GM20431 (cell line): Measurements from ENCODE around the gene MICU2.

Experiments
- in situ Hi-C: fragments of 300-500 bp; cut with MseI, MboI; formaldehyde crosslinking; loops from one replicate; pipeline ENCODE4 v1.15.0; 2020; ENCODE audit warnings: low sequenced_read_pairs; ENCODE audit not compliant: unreplicated experiment

The MICU2 gene

GRCh38 chr13:21550918-21551317 lies 53.1 kb downstream of the MICU2 start:
- in situ Hi-C loops: no loop called here

GRCh38 chr13:21549633-21550032 lies 54.3 kb downstream of the MICU2 start:
- in situ Hi-C loops: no loop called here

- in situ Hi-C loops: no loop called here
Measured at GRCh38 chr13:21548577-21548976, 55.4 kb downstream of the MICU2 start.

- in situ Hi-C loops: no loop called here
Measured at GRCh38 chr13:21546372-21546771, 57.6 kb downstream of the MICU2 start.

- in situ Hi-C loops: no loop called here
Measured at GRCh38 chr13:21544515-21544914, 59.5 kb downstream of the MICU2 start.

- in situ Hi-C loops: no loop called here
Measured at GRCh38 chr13:21542563-21542962, 61.4 kb downstream of the MICU2 start.

GRCh38 chr13:21541980-21542379 lies 62.0 kb downstream of the MICU2 start:
- in situ Hi-C loops: no loop called here

GRCh38 chr13:21541271-21541670 lies 62.7 kb downstream of the MICU2 start:
- in situ Hi-C loops: no loop called here

- in situ Hi-C loops: no loop called here
Measured at GRCh38 chr13:21539687-21540086, 64.3 kb downstream of the MICU2 start.

- in situ Hi-C loops: no loop called here
Measured at GRCh38 chr13:21538753-21539152, 65.2 kb downstream of the MICU2 start.

- in situ Hi-C loops: no loop called here
Measured at GRCh38 chr13:21538280-21538679, 65.7 kb downstream of the MICU2 start.

- in situ Hi-C loops: no loop called here
Measured at GRCh38 chr13:21537105-21537504, 66.9 kb downstream of the MICU2 start.

- in situ Hi-C loops: no loop called here
Measured at GRCh38 chr13:21534760-21535159, 69.2 kb downstream of the MICU2 start.

GRCh38 chr13:21531455-21531854 lies 72.5 kb downstream of the MICU2 start:
- in situ Hi-C loops: no loop called here

- in situ Hi-C loops: no loop called here
Measured at GRCh38 chr13:21530656-21531055, 73.3 kb downstream of the MICU2 start.

- in situ Hi-C loops: no loop called here
Measured at GRCh38 chr13:21529146-21529893, 74.7 kb downstream of the MICU2 start.

GRCh38 chr13:21528616-21529015 lies 75.4 kb downstream of the MICU2 start:
- in situ Hi-C loops: no loop called here

GRCh38 chr13:21526707-21527540 lies 77.0 kb downstream of the MICU2 start:
- in situ Hi-C loops: no loop called here

GRCh38 chr13:21522847-21523246 lies 81.1 kb downstream of the MICU2 start:
- in situ Hi-C loops: no loop called here

- in situ Hi-C loops: no loop called here
Measured at GRCh38 chr13:21522130-21522529, 81.8 kb downstream of the MICU2 start.

GRCh38 chr13:21518617-21519144 lies 85.3 kb downstream of the MICU2 start:
- in situ Hi-C loops: no loop called here
